ENCODE measurements around the gene FZR1.
"Not testable (repeated sequence)": the region's sequence is repeated elsewhere in the genome, so short reads cannot be mapped to it uniquely, and the experiment has no call there.

FZR1 gene

DNA sequence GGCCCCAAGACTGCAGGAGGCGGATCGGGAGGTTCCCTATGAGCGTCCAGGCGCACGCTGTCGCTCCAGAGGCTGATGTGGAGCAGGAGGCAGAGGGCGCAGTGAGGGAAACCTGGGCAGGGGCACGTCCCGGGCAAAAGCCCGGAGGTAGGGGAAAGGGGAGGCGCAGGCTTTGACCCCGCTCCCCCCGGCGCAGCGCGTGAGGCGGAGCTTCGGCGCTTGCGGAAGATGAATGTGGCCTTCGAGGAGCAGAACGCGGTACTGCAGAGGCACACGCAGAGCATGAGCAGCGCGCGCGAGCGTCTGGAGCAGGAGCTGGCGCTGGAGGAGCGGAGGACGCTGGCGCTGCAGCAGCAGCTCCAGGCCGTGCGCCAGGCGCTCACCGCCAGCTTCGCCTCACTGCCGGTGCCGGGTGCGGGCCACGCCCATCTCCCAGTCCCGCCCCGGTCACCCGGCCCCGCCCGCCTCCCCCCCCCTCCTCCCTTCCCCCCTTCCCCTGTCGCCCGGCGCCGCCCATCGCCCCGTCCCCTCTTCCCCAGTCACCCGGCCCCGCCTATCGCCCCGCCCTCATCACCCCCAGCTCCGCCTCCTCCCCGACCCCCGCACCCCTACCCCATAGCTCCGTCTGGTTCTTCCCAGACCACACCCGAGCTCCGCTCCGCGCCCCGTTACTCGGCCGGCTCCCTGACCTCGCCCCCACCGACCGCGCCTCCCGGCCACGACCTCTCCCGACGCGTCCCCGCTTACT, 70.8 kb downstream of the FZR1 start:
- no peak for DNase-seq

DNA sequence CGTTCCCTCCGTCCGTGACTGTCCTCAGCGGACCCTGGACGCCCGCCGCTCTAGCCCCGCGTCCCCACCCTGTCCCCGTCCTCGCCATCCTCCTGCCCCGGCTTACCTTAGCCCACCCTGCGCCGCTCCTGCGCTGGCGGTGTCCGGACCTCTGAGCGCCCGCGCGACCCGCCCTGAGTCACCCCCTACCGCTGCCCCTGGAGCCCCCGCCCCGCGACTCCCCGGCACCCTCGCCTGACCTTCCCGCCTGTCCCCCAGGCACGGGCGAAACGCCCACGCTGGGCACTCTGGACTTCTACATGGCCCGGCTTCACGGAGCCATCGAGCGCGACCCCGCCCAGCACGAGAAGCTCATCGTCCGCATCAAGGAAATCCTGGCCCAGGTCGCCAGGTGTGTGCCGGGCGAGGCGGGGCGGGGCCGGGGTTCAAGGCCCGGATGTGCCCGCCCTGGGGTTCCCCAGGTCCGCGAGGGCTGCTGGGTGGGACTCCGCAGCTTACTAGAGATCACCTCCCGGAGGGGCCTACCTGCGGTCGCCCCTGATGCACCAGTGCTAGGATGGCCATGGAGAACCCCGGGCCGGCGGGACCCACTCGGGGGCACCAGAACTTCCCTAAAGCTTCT, 71.7 kb downstream of the FZR1 start:
- no peak for DNase-seq

DNA sequence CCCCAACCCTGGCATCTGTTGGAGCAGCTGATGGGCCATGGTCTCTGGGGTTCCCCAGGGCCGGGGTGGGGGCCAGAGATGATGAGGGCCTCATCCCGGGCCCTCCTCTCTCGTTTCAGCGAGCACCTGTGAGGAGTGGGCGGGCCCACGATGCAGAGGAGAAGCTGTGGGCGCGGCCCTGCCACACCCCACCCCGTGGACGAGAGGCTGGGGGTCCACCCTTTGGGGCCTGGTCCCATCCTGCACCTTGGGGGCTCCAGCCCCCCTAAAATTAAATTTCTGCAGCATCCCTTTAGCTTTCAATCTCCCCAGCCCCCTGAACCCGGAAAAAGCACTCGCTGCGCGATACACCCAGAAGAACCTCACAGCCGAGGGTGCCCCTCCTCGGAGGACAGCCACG, 72.3 kb downstream of the FZR1 start:
- no peak for DNase-seq

DNA sequence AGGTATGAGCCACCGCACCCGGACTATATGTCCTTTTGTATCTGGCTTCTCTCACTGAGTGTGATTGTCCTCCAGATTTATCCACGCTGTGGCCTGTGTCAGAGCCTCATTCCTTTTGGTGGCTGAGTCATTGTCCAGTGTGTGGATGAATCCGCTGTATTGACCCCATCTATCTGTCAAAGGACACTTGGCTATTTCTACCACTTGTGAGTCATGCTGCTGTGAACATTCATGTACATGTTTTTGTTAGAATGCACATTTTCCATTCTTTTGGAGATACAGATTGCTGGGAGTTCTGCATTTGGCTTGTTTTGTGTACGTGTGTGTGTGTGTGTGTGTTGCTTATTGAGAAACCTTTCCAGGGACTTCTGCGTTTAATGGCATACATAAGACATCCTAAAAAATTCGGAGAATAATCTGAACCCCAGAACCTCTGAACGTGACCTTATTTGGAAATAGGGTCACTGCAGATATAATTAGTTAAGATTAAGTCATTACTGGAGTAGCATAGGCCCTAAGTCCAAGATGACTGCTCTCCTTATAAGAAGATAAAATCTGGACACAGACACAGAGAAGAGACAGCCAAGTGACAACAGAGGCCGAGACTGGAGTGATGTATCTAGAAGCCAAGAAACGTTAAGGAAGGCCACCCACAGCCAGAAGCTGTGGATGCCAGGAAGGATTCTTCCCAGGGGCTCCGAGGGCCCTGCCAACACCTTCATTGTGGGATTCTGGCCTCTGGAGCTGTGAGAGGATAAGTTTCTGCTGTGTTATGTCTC, 74.2 kb downstream of the FZR1 start:
- no peak for DNase-seq

GRCh38 chr19:3581792-3582191, 75.7 kb downstream of the FZR1 start:
- not testable (repeated sequence) for DNase-seq

DNA sequence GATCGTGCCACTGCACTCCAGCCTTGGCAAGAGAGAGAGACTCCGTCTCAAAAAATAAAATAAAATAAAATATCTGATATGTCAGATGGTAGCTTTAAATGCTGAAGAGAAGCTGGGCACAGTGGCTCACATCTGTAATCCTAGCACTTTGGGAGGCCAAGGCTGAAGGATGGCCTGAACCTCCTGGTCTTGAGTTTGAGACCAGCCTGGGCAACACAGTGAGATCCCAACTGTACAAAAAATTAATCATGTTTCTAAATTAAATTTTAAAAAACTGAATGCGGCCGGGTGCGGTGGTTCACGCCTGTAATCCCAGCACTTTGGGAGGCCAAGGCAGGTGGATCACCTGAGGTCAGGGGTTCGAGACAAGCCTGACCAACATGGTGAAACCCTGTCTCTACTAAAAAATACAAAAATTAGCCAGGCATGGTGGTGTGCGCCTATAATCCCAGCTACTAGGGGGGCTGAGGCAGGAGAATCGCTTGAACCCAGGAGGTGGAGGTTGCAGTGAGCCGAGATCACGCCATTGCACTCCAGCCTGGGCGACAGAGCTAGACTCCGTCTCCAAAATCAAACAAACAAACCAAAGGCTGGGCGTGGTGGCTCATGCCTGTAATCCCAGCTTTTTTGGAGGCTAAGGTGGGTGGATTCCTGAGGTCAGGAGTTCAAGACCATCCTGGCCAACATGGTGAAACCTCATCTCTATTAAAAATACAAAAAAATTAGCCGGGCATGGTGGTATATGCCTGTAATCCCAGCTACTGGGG, 78.1 kb downstream of the FZR1 start:
- DNase-seq, result not testable (repeated sequence)

DNA sequence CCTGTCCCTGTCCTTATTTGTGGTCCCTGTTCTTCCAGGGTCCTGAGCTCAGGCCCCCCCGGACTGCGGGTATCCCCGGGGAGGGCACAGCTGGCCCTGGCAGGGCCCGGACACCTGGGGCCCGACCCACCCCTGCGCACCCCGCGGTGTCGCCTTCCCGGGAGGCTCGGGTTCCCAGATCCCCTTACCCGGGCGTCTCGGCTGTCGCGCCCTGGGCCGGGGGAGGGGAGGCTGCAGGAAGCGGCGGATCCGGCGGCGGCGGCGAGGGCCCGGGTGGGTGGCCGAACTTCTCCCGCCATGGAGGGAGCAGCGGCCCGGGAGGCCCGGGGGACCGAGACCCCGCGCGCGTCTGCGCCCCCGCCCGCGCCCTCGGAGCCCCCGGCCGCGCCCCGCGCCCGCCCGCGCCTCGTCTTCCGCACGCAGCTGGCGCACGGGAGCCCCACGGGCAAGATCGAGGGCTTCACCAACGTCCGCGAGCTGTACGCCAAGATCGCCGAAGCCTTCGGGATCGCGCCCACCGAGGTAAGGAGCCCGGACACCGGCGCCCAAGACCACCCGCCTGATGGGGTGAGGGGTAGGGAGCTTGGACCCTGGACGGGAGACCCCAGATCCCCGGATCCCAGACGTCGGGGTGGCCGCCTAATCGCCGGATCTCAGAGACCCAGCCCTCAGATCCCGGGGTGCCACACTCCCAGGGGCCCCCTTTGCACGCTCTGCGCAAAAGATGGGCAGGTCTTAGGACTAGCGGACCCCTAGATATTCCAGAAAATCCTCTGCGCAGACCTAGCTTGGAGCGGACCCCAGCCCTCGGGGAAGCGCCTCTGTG, 79.4 kb downstream of the FZR1 start, which contains the start of gene GIPC3:
Gene GIPC3, plus strand, starts transcription at position 178 of the 826 bp plus-strand sequence. Its CDS starts 120 bp downstream, at position 298.
- no peak for DNase-seq

- DNase-seq, result no peak
Observed at GRCh38 chr19:3586127-3586626, 80.1 kb downstream of the FZR1 start.

DNA sequence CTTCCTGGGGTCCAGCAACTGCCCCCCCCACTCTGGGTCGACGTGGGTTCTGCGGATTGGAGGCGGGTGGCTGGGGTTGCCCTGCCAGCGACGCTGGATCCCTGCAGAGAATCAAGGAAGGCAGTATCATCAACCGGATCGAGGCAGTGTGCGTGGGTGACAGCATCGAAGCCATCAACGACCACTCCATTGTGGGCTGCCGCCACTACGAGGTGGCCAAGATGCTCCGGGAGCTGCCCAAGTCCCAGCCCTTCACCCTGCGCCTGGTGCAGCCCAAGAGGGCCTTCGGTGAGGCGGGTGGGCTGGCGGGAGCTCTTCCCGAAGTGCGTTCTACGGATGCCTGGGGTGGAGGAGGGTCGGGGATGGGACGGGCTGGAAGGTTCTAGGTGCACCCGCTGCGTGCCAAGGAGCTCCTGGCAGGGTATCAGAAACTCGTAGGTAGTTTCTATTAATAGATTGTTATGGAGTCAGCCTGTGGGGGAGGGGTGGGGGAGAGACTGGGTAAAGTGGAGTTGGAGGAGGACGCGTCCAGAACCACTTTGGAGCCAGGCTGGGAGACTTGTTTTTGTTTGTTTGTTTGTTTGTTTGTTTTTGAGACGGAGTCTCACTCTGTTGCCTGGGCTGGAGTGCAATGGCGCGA, 80.7 kb downstream of the FZR1 start:
- DNase-seq, result peak; percentile 22
